ENCODE measurements around the gene SERPINA5.

SERPINA5 gene, protein sequence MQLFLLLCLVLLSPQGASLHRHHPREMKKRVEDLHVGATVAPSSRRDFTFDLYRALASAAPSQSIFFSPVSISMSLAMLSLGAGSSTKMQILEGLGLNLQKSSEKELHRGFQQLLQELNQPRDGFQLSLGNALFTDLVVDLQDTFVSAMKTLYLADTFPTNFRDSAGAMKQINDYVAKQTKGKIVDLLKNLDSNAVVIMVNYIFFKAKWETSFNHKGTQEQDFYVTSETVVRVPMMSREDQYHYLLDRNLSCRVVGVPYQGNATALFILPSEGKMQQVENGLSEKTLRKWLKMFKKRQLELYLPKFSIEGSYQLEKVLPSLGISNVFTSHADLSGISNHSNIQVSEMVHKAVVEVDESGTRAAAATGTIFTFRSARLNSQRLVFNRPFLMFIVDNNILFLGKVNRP

DNA sequence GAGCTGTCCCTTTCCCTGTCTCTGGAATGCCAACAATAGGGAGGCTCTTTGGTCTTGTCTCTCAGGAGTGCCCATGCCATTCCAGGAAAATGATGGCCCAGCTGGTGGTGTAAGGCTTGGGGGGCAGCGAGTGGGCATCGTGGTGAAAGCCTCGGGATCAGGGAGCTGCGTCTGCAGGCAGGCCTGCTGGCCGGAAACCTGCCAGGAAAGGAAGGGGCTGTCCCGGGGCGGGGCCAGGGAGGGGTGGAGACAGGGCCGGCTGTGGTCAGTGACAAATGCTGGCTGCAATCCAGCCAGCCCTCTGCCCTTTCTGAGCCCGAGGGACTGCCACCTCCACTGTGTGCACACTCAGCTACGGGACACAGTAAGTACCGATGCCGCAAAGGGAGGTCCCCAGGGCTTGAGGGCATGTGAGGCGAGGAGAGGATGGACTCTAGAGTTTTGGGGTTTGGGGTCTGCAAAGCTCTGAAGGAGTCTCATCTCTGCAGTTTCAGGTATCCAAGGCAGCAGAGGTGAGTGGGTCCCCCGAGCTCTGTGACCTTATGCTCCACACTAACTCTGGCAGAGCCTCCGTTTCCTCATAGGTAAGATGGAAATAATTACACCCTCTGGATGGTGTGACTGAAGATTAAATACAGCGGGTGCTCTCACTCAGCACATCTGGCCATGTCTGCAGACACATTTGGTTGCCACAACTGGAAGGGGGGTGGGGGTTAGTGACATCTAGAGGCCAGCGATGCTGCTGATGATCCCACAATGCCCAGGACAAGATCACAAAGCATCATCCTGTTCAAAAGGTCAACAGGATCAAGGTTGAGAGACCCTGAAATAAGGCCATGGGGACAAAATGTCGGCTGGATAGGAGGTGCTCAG lies at the start of gene SERPINA5:
Gene SERPINA5, plus strand, starts transcription at position 300 of the 873 bp plus-strand sequence. CDS start 5,937 bp downstream, outside the sequence.
- DNase-seq = no peak

DNA sequence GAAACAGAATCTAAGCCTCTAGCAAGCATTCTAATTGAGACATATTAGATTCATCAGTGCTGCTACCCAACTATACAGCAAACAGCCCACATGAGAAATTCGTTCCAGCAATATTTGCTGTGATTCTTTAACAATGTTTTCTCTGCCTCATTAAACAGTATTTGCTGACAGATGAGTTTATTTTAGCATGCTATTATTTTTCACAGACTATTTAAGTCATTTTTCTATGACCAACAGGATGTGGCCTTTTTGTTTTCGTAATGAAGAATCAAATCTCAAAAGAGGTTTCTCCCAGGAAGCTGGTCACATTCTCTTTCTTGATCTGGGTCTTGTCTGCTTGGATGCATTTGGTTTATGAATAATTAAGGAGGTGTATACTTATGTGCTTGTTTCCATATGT lies 48.8 kb upstream of the SERPINA5 start:
- no peak for DNase-seq

- no peak for DNase-seq
These were observed 45.7 kb upstream of the SERPINA5 start for GRCh38 chr14:94535506-94535905.

DNA sequence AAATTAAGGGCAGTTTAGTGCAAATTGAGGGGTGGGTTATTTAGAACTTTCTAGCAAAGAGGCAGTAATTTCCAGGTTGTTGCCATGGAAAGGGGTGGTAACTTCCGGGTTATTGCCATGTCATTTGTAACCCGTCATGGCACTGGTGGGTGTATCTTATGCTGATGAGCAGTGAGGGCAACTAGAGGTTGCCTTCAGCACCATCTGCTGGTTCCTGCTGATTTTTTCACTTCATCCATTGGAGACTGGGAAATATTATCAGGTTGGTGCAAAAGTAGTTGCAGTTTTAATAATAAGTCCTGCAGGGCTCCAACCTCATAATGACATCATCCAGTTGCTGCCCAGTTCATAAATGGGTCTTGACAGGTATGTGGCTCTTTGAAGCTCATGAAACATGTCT lies 44.4 kb upstream of the SERPINA5 start:
- no peak for DNase-seq

GRCh38 chr14:94538070-94538740 lies 43.0 kb upstream of the SERPINA5 start:
- DNase-seq = no peak

DNA sequence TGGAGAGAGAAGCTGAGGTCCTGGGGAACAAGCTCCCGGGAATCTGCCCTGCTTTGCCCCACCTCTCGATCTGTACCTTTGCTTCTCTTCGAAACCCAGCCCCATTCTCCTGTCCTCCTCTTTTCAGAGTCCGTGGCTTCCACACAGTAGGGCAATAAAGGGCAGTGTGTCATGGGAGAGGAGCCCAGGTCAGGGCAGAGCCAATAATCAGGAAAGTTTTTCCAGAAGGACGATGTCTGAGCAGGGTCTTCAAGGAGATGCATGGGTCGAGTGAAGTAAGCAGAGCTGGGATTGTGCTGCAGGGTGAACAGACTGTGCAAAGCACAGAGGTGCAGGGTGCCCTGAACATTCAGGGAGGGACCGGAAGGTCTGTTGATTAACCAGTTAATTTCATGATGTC lies 42.0 kb upstream of the SERPINA5 start:
- DNase-seq = no peak

DNA sequence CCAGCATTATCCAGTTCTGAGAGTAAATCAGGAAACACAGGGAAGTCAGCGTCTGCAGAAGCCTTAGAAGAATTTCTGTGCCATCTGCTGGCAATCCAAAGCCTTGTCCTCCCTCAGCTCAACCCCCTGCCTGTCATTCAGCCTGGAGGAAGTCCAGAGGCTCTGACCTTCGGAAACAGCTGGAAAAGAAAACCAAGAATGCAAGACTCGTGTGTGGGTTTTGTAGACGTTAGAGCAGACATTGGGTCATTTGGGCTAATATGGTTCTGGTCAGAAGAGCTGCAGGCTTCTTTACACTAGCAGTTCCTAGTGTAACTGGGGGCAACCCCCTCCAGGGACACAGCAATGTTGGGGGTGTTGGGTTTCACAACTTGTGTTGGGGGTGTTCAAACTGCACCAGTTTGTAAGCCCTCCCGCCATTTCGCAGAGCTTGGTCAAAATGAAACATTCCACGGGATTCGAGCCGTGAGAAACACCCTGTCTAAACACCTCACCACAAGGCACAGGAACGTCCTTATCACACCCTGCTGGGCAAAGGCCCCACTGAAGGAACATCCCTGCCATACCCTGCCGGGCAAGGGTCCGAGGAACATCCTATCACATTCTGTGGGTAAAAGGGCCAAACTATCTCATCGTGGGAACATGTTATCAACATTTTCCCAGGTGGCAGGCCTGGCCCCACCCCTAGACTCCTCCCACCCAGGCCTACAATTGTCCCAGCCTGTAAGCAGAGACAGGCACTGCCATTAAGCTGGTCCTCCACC lies 41.0 kb upstream of the SERPINA5 start:
- no peak for DNase-seq

DNA sequence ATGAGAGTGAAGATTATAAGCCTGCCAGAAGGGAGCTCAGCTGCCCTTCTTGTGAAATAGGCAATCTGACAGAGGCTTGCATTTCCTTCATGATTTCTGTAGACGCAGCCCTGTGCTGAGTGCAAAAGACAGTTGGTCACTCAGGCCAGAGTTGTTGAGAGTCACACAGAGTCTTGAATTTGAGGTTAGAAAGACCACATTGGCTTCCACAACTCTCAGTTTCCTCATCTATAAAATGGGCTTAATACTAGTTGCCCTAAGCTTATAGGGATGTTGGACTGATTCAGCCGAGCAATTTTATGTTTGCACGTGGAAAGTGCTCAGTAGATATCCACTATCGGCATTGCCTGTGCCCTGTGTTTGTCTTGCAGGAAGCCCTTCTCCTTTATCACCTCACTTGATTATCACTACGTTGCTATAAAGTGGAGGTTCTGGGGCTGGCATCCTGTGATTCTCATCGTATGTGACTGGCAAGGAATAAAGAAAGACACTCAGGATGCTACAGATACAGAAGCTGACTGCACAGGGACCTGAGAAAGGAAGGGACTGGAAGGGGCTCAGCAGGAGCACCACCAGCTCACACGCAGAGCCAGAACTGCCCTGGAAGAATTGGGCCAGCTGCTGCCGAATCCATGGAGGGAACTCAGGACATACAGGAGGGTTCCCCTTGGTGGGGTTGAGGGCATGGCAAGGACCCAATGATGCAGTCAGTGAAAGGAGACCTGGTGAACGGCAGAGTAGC lies 39.8 kb upstream of the SERPINA5 start:
- DNase-seq = no peak

DNA sequence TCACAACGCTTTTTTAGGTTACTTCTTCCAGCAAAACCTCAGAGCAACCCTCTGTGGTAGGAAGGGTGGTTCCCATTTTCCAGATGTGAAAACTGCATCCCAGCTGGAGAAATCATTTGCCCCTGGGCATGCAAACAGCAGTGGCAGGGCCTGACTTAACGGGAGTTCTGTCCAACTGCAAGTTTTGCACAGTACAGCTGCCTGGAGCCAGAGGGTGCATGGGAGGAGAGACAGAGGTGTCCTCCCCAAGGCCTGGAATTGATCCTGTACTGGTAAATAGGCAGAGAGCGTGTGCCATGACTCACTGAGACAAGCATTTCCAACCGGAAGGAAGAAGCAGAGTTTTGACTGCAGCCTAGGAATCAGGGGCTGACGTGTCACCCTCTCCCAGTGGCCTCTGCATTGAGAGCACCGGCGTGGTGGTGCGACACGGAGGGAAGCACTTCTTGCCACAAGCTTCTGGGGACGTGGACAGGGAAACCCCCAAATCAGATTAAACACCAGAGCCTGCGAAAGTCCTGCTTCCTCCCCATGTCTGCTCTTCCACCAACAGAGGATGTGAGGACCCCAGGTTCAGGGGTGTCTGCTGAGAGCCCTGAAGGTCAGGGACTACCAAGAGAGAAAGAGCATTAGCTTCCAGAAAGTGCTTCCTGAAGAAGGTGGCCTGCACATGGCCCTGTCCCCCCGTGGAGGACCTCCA lies 39.0 kb upstream of the SERPINA5 start:
- DNase-seq = peak; percentile 51

DNA sequence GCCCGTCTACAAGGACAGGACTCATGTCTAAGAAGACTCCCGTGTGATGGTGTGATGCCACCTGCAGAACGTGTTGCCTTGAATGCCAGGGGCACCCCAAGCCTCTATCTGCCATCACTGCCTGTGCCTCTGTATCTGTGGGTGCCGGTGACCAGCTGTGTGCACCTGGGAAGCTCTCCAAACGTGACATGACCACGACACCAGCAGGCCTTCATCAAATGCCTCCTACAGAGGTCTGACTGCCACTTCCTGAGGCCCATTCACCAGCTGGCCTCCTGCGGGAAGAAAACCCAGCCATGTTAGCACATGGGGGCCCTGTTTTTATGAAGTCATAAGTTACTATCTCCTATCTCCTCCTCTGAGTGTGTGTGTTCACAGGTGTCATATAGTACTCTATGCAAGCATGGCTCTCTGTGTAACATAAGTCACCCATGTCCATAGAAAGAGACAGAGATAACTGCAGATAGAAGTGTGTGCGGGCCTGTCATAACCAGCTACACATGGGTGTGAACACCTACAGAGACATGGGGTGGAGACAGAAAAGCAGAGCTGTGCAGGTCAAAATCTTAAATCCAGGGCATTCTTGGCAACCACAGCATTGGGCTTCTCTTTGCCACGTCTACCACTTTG lies 38.3 kb upstream of the SERPINA5 start:
- DNase-seq = no peak

DNA sequence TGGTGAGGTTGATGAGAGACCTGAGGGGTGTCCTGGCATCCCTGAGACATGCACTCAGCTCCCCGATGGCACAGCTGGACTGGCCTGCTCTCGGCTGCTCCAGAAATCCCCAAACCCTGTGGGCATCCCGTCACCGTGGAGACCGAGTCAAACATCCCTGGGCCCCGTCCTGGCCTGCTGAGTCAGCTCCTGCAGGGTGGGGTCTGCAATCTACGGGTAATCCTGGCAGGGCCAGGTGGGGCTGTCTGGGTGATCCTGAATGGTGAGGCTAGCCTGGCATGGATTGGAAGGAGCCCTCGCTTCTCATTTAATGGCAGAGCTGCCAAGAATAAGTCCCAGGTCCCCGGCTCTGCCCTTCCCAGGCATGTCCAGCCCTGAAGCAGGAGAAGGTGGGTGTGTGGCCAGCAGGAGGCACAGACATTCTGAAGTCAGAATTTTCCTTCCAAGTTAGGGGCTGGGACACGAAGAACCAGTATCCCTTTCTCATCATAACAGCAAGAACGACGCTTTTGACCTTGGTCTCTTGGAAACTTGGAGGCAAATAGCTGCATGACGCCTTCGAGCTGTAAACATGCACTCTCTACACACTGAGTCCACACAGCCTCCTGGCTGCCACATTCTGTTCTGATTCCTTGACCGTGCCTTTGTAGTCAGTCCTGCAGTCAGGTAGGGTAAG lies 37.6 kb upstream of the SERPINA5 start:
- no peak for DNase-seq

GRCh38 chr14:94544726-94545125 lies 36.5 kb upstream of the SERPINA5 start:
- no peak for DNase-seq

- no peak for DNase-seq
These were observed 35.9 kb upstream of the SERPINA5 start for GRCh38 chr14:94545131-94545841.

DNA sequence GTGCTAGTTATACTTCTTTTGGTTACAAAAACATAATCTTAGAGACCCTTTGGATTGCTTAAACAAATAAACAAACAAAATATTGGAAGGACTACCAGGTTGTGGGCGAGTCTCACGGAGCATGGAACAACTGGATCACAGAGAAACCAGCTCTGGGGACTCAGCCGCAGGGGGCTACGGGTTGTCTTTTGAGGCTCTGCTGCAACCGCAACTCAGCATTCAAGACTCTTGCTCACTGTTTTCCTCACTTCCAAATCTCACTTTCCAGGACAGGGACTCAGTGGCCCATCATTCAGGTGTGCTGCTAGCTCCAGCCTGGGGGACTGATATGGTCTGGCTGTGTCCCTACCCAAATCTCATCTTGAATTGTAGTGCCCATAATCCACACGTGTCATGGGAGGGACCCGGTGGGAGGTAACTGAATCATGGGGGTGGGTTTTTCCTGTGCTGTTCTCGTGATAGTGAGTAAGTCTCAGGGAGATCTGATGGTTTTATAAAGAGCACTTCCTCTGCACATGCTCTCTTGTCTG lies 34.0 kb upstream of the SERPINA5 start:
- no peak for DNase-seq

GRCh38 chr14:94547726-94548125 lies 33.5 kb upstream of the SERPINA5 start:
- no peak for DNase-seq

DNA sequence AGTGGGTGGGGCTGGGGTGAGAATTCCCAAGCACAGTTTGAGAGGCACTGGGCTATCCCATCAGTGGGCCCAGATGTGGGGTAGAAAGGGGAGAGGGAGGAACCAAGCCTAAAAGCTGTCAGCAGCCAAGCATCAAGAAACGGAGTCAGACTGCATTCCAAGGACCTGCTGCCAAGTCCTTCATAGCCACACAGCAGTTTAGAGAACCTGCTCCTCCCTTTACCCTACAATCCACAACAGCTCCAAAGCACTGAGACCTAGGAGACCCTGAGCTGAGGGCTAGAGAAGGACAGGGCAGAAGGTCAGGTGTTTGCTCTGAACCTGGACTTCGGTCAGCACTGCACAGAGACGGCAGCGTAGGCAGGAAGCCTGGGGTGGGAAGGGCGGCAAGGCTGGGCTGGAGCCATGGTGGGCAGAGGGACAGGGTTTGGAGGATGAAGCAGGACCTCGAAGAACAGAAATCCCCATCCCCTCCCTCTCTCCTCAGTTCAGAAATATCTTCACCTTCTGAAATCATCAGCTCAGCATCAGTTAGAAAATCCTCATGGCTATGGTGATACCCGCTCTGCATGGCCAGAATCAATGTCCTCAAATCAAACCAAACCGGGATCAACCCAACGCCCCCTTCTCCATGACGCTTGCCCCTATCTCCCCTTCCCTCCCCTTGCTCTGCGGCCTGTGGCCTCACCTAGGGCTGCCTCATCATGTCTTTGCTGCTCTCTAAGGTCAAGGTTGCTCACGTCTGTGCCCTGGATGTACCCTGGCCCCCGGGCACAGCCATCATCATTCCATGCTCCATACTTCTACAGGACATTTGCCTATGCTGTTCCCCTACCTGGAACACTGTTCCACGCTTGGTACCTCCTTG lies 32.9 kb upstream of the SERPINA5 start:
- no peak for DNase-seq

GRCh38 chr14:94548999-94549985 lies 31.9 kb upstream of the SERPINA5 start:
- DNase-seq = peak; percentile 26
